ENCODE measurements around the gene C17orf75. TPM values are rescaled to one million over a fixed set of nuclear protein-coding genes. Genes with fewer than 3 reads are reported as not detected.

The C17orf75 gene, protein sequence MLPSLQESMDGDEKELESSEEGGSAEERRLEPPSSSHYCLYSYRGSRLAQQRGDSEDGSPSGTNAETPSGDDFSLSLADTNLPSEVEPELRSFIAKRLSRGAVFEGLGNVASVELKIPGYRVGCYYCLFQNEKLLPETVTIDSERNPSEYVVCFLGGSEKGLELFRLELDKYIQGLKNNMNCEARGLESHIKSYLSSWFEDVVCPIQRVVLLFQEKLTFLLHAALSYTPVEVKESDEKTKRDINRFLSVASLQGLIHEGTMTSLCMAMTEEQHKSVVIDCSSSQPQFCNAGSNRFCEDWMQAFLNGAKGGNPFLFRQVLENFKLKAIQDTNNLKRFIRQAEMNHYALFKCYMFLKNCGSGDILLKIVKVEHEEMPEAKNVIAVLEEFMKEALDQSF
- total RNA-seq (ENCODE audit: low replicate concordance): 14.0 and 25.3 TPM in 2 replicates

DNA sequence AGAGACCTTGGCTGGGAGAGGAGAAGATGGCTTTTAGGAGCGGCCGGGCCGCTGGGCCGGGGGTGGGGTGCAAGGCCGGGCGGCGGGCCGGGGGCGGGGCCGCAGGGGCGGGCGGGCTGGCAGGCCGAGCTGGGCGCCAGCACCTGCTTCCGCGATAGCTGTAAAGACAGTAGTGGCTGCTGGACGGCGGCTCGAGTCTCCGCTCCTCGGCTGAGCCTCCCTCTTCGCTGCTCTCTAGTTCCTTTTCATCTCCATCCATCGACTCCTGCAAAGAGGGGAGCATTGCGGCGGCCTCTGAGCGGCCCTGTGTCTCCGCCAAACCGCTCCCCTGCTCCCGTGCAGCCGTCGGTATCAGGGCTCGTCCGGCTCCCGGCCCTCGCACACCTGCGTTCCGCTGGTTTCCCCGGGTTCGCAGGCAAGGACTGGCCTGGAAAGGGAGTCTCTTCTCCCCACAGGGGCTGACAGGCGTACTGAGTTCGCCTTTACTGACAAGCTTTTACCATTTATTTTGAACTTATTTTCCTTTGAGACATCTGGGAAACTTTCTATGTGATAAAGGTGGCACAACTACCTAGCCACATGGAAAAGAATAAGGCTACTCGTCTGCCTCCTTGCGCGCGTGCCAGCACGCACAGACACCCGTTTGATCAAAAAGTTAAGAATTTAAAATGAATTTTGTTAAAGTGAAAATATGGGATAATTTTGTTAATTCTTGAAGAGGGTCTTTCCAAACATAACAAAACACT, at the start of gene C17orf75:
Gene C17orf75 (minus strand): TSS at position 317 of the 746 bp plus-strand sequence. CDS start 34 bp downstream, at position 283.

GRCh38 chr17:32349854-32350665, 8.1 kb upstream of the C17orf75 start, which contains the start of gene ZNF207:
Gene ZNF207 (plus strand): TSS chr17:32350157. CDS start chr17:32350286, 129 bp downstream.

Other genes starting within 250 kb of the C17orf75 start
- 23.8 and 26.1 TPM in 2 replicates for gene RHOT1, start 199.7 kb downstream of the C17orf75 start, total RNA-seq (ENCODE audit: low replicate concordance)
- under 0.01 and 0.12 TPM in 2 replicates for gene RHBDL3, start 76.3 kb downstream of the C17orf75 start, total RNA-seq (ENCODE audit: low replicate concordance)
- 54.5 and 77.2 TPM in 2 replicates for gene ZNF207, start 8.0 kb upstream of the C17orf75 start, total RNA-seq (ENCODE audit: low replicate concordance)
- 57.4 and 91.7 TPM in 2 replicates for gene PSMD11, start 102.3 kb upstream of the C17orf75 start, total RNA-seq (ENCODE audit: low replicate concordance)
- gene CDK5R1, start 144.8 kb upstream of the C17orf75 start, total RNA-seq (ENCODE audit: low replicate concordance): 0.35 and 0.75 TPM in 2 replicates